GM12874 (cell line): ENCODE data around the gene RTKN2.

Experiments used
- CTCF ChIP-seq: IDR thresholded peaks from 2 replicates; pipeline ENCODE4 v1.5.1; 2011; ENCODE audit warnings: low read depth, mild to moderate bottlenecking, control low read depth, low read length, moderate library complexity; ENCODE audit not compliant: insufficient read depth

The RTKN2 gene

GRCh38 chr10:62153191-62153590 is 115.5 kb downstream of the RTKN2 start:
- TF ChIP-seq CTCF: no peak

- no peak for TF ChIP-seq CTCF
Observed at GRCh38 chr10:62149621-62150020, 119.0 kb downstream of the RTKN2 start.

GRCh38 chr10:62148155-62148554 is 120.5 kb downstream of the RTKN2 start:
- no peak for TF ChIP-seq CTCF

- TF ChIP-seq CTCF: no peak
Observed at GRCh38 chr10:62147425-62147824, 121.2 kb downstream of the RTKN2 start.

- no peak for TF ChIP-seq CTCF
Observed at GRCh38 chr10:62136931-62137330, 131.7 kb downstream of the RTKN2 start.

GRCh38 chr10:62133618-62134017 is 135.0 kb downstream of the RTKN2 start:
- no peak for TF ChIP-seq CTCF
